ENCODE results near the gene OGA. TPM values are rescaled to one million over a fixed set of nuclear protein-coding genes. Genes with fewer than 3 reads are reported as not detected.

OGA gene
- total RNA-seq, 3 donors from 2014 or later (not counting 1 experiment from before 2014, with no cell fraction given): 427 to 488 (median 481) TPM

- Histone ChIP-seq H3K36me3 (ENCODE audit: control insufficient read depth, insufficient read depth, low read length) (no peaks in the 10 kb centered on the region), H3K27ac (ENCODE audit: low read length) (no peak overlapping the region), H3K4me3 (ENCODE audit: low read length) (no peak overlapping the region), H3K4me1 (ENCODE audit: control insufficient read depth, insufficient read depth, low read length) (peaks cover 16% of the 10 kb centered on the region), H3K27me3 (ENCODE audit: control insufficient read depth, insufficient read depth, low read length) (peaks cover 44% of the 10 kb centered on the region), H3K9me3 (ENCODE audit: control insufficient read depth, insufficient read depth, low read length) (no peaks in the 10 kb centered on the region)
- ATAC-seq (no peak), DNase-seq (no peak)
- H3K27me3 Mint-ChIP-seq (ENCODE audit: low read depth in 2 of 2): peaks cover 60 to 66% of the 10 kb centered on the region in 2 donors
- WGBS (ENCODE audit: insufficient coverage): 16% methylated on average over 9 of the region's 13 CpGs
- no peak overlapping the region for H3K4me3 Mint-ChIP-seq
- no peaks in the 10 kb centered on the region for H3K9me3 Mint-ChIP-seq
- H3K27ac Mint-ChIP-seq: no peak overlapping the region
- no peaks in the 10 kb centered on the region for H3K36me3 Mint-ChIP-seq
- intact Hi-C loops (cut with micrococcal nuclease): no loop called here
- peaks cover 5 to 26% of the 10 kb centered on the region in 2 donors for H3K4me1 Mint-ChIP-seq
- no peak for TF ChIP-seq CTCF (IDR thresholded peaks at IDR 0.05)
Measured at GRCh38 chr10:101773923-101774588, 44.2 kb downstream of the OGA start.

GRCh38 chr10:101772895-101773761 lies 45.1 kb downstream of the OGA start:
- no peaks in the 10 kb centered on the region for H3K9me3 Mint-ChIP-seq
- peaks cover 9% of the 10 kb centered on the region for H3K4me1 ChIP-seq (ENCODE audit: control insufficient read depth, insufficient read depth, low read length)
- no peaks in the 10 kb centered on the region for H3K36me3 Mint-ChIP-seq
- 23% methylated on average over 21 of the region's 21 CpGs for WGBS (ENCODE audit: insufficient coverage)
- intact Hi-C loops (cut with micrococcal nuclease): no loop called here
- no peak for TF ChIP-seq CTCF (IDR thresholded peaks at IDR 0.05)
- no peak overlapping the region for H3K4me3 ChIP-seq (ENCODE audit: low read length)
- no peak overlapping the region for H3K4me3 Mint-ChIP-seq
- no peak overlapping the region for H3K27ac ChIP-seq (ENCODE audit: low read length)
- H3K4me1 Mint-ChIP-seq: peaks cover 0 to 20% of the 10 kb centered on the region in 2 donors
- peaks cover 36% of the 10 kb centered on the region for H3K27me3 ChIP-seq (ENCODE audit: control insufficient read depth, insufficient read depth, low read length)
- DNase-seq (no peak), ATAC-seq (no peak)
- H3K27me3 Mint-ChIP-seq (ENCODE audit: low read depth in 2 of 2): peaks cover 57 to 59% of the 10 kb centered on the region in 2 donors
- no peaks in the 10 kb centered on the region for H3K9me3 ChIP-seq (ENCODE audit: control insufficient read depth, insufficient read depth, low read length)
- no peak overlapping the region for H3K27ac Mint-ChIP-seq
- H3K36me3 ChIP-seq (ENCODE audit: control insufficient read depth, insufficient read depth, low read length): no peaks in the 10 kb centered on the region

GRCh38 chr10:101772017-101772894 lies 46.0 kb downstream of the OGA start:
- H3K27me3 Mint-ChIP-seq (ENCODE audit: low read depth in 2 of 2): peaks cover 49 to 50% of the 10 kb centered on the region in 2 donors
- DNase-seq (no peak), ATAC-seq (no peak)
- Histone ChIP-seq H3K27me3 (ENCODE audit: control insufficient read depth, insufficient read depth, low read length) (peaks cover 28% of the 10 kb centered on the region), H3K27ac (ENCODE audit: low read length) (no peak overlapping the region), H3K36me3 (ENCODE audit: control insufficient read depth, insufficient read depth, low read length) (no peaks in the 10 kb centered on the region), H3K4me1 (ENCODE audit: control insufficient read depth, insufficient read depth, low read length) (peaks cover 9% of the 10 kb centered on the region), H3K9me3 (ENCODE audit: control insufficient read depth, insufficient read depth, low read length) (no peaks in the 10 kb centered on the region), H3K4me3 (ENCODE audit: low read length) (no peak overlapping the region)
- H3K9me3 Mint-ChIP-seq: no peaks in the 10 kb centered on the region
- intact Hi-C loops (cut with micrococcal nuclease): no loop called here
- peaks cover 0 to 20% of the 10 kb centered on the region in 2 donors for H3K4me1 Mint-ChIP-seq
- no peak for TF ChIP-seq CTCF (IDR thresholded peaks at IDR 0.05)
- H3K36me3 Mint-ChIP-seq: no peaks in the 10 kb centered on the region
- WGBS (ENCODE audit: insufficient coverage): 79% methylated on average over 6 of the region's 6 CpGs
- H3K27ac Mint-ChIP-seq: no peak overlapping the region
- H3K4me3 Mint-ChIP-seq: no peak overlapping the region

Measured in natural killer cell (primary cell).